Fibroblast of gingiva (primary cell): Measurements from ENCODE around the gene CYB561A3.

ENCODE experiments used
- DNase-seq: peaks from one replicate; pipeline ENCODE4 v3.0.0-alpha.2; 2011; ENCODE audit warnings: low read depth

The CYB561A3 gene

GRCh38 chr11:61325649-61326414 is 35.9 kb downstream of the CYB561A3 start:
- DNase-seq, result no peak

- DNase-seq, result no peak
Observed at GRCh38 chr11:61315260-61315659, 46.4 kb downstream of the CYB561A3 start.

GRCh38 chr11:61310749-61311148 is 50.9 kb downstream of the CYB561A3 start:
- no peak for DNase-seq

DNA sequence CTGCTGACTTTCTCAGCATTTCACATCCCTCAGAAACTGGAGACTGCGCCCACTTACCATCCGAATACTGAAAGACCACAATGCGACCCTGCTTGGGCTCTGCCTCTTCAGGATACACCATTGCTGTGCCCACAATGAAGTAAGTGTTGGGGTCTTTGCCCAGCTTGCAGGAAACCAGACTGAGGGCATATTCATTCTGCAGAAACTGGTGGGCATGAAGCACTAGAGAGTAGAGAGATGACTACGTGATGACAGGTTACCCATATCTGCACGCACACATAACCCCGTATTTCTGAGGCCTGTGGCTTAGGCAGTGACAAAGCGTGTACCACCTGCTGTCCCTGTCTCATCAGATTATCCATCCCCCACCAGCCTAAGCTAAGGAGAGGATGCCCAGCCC is 51.9 kb downstream of the CYB561A3 start:
- DNase-seq, result no peak

DNA sequence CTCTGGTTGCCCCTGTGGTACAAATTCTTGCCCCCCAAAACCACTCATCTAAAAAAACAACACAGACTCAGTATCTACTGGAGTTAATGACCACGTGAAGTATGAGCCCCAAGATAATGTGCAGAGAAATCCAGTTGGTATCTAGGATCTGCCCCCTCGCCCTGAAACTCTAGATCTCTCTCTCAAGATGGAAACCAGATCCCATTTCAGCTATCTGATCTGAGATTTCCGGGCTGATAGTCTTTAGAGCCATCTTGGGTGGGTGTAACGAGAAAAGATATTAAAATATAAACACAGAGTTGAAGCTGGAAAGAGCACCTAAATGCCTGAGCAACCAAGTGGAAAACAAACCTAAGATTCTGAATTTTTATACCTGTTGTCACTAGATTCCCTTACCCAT is 52.5 kb downstream of the CYB561A3 start:
- no peak for DNase-seq

DNA sequence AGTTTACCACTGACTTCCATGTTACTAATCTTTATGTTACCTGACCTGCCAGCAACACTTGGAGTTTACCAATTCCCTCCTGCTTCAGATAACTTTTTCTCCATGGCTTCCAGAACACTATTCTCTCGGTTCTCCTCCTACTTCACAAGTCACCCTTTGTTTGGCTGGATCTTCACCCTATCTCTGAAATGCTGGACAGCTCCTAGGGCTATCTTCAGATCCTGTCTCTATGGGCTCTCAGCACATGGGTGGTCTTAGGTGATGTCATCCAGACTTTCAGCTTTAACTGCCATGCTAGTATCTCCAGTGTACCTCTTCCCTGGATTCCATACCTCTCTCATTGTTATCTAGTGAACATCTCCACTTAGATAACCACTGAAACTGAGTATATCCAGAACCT is 54.3 kb downstream of the CYB561A3 start:
- DNase-seq, result no peak

GRCh38 chr11:61306221-61306620 is 55.5 kb downstream of the CYB561A3 start:
- no peak for DNase-seq

DNA sequence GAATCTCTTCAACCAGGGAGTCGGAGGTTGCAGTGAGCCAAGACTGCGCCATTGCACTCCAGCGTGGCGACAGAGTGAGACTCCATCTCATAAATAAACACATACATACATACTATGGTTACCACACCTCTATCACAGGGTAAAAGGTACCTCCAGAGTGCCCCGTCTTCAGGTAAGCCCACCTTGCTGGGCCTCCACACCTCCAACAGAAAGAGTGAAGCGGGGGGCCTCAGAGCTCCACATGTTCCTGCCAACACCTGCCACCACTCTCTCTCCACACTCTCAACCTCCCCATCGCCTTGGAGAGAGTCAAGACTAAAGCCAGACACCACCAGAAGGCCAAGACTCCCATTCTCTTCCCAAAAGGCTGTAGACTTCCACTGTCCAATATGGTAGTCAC is 56.3 kb downstream of the CYB561A3 start:
- no peak for DNase-seq

DNA sequence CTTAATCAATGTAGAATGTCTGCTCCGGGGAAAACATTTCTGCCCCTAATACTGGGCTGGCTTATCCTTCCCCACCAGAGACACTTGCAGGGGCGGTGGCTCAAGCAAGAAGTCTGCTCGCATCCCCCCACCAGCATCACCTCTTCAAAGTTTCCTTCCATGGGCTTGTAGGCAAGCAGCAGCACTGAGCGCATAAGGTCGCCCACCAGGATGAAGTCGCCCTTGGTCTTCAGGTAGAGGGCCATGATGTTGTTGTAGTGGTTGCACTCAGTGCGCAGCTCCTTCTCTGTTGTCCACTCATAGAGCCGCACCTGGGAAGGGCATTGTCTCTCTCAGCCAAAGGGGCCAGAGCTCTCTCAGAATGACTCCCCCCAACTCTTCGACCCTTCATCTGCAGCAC is 58.0 kb downstream of the CYB561A3 start:
- no peak for DNase-seq

DNA sequence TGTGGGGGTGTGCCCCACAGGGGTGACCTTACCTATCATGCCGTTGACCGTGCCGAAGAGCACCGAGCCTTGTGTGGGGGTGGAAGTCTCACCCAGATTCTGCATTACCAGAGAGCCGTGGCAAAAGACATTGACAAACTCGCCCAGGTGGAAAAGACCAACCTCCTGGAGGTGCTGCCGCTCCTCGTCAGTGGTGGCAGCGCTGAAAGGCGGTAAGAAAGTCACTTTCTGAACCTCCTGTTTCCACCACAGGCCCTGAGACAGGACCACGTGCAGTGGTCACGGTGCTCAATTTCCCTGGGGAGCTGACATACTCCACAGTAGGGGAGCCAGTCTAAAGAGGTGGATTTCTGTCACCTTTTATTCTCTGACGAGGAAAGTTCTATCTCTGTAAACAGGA is 59.1 kb downstream of the CYB561A3 start:
- DNase-seq, result no peak
